Measurements from ENCODE around the gene SCYGR1. TPM values are rescaled to one million over a fixed set of nuclear protein-coding genes. Genes with fewer than 3 reads are reported as not detected.
"Not testable (repeated sequence)": the region's sequence is repeated elsewhere in the genome, so short reads cannot be mapped to it uniquely, and the experiment has no call there.

SCYGR1 gene, protein sequence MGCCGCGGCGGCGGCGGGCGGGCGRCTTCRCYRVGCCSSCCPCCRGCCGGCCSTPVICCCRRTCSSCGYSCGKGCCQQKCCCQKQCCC
- not detected for polyA plus RNA-seq (2012; ENCODE audit: insufficient read depth, insufficient read length, low read depth)

DNA sequence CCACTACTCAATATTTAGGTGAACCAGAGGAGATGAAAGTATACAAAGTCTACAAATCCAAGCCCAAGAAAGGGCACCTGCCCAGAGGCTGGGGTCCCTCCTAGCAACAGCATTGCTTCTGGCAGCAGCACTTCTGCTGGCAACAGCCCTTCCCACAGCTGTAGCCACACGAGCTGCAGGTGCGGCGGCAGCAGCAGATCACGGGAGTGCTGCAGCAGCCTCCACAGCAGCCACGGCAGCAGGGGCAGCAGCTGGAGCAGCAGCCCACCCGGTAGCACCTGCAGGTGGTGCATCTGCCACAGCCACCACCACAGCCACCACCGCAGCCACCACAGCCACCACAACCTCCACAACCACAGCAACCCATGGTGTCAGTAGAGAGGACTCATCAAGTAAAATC, at the start of gene SCYGR1:
TSS of gene SCYGR1 (minus strand) at position 367 of the 400 bp plus-strand sequence. CDS start at position 367, 0 bp downstream.
- not testable (repeated sequence) for H3K27me3 ChIP-seq; H3K9me3 ChIP-seq; H3K4me3 ChIP-seq (ENCODE audit: low read depth, low read length); H3K4me1 ChIP-seq; DNase-seq; H3K36me3 ChIP-seq

DNA sequence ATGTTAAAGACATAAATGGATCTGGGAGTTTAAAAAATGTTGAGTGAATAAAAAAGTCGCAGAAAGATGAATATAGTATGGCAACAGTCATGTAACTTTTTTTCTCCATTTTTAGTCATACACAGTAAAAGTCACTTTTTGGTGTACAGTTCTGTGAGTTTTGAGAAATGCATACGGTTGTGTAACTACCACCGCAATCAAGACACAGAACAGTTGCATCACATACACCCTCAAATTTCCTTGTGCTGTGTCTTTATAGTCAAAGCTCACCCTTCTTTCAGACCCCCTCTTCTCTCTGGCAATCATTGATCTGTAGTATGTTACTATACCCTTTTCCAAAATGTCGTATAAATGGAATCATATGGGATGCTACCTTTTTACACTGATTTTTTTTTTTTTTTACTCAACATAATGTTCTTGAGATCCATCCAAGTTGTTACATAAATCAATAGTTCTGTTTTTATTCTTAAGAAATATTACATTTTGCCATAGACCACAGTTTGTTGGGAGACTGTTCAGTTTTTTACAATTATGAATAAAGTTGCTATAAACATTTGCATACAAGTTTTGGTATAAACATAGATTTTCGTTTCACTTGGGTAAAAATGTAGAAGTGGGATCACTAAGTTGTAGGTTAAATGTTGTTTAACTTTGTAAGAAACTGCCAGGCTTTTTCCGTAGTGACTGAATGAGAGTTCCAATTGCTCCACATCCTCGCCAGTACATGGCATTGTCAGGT, 48.9 kb upstream of the SCYGR1 start:
- Histone ChIP-seq H3K4me1 (no peaks in the 10 kb centered on the region), H3K9me3 (peaks cover 3% of the 10 kb centered on the region; the same call in 1 of the 2 replicates), H3K4me3 (ENCODE audit: low read depth, low read length) (no peak overlapping the region), H3K36me3 (no peaks in the 10 kb centered on the region), H3K27me3 (no peaks in the 10 kb centered on the region)
- DNase-seq: no peak
- TF ChIP-seq, protein P1, sequence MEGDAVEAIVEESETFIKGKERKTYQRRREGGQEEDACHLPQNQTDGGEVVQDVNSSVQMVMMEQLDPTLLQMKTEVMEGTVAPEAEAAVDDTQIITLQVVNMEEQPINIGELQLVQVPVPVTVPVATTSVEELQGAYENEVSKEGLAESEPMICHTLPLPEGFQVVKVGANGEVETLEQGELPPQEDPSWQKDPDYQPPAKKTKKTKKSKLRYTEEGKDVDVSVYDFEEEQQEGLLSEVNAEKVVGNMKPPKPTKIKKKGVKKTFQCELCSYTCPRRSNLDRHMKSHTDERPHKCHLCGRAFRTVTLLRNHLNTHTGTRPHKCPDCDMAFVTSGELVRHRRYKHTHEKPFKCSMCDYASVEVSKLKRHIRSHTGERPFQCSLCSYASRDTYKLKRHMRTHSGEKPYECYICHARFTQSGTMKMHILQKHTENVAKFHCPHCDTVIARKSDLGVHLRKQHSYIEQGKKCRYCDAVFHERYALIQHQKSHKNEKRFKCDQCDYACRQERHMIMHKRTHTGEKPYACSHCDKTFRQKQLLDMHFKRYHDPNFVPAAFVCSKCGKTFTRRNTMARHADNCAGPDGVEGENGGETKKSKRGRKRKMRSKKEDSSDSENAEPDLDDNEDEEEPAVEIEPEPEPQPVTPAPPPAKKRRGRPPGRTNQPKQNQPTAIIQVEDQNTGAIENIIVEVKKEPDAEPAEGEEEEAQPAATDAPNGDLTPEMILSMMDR (IDR thresholded peaks at IDR 0.05; ENCODE audit: low read depth, low read length): no peak

DNA sequence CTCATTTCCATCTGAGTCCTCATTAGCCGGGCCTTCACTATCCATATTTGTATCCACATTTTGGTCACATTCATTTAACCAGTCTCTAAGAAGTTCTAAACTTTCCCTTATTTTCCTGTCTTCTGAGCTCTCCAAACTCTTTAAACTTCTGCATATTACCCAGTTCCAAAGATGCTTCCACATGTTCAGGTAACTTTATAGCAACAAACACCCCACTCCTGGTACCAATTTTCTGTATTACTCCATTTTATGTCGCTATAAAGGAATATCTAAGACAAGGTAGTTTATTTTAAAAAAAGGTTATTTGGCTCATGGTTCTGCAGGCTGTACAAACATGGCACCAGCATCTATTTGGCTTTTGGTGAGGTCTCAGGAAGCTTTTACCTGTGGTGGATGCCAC, 45.4 kb upstream of the SCYGR1 start:
- Histone ChIP-seq H3K9me3 (peaks cover 3% of the 10 kb centered on the region; the same call in 1 of the 2 replicates), H3K4me3 (ENCODE audit: low read depth, low read length) (no peak overlapping the region), H3K36me3 (no peaks in the 10 kb centered on the region), H3K27me3 (no peaks in the 10 kb centered on the region), H3K4me1 (no peaks in the 10 kb centered on the region)
- TF ChIP-seq, protein P1 (IDR thresholded peaks at IDR 0.05; ENCODE audit: low read depth, low read length): no peak
- DNase-seq: no peak

DNA sequence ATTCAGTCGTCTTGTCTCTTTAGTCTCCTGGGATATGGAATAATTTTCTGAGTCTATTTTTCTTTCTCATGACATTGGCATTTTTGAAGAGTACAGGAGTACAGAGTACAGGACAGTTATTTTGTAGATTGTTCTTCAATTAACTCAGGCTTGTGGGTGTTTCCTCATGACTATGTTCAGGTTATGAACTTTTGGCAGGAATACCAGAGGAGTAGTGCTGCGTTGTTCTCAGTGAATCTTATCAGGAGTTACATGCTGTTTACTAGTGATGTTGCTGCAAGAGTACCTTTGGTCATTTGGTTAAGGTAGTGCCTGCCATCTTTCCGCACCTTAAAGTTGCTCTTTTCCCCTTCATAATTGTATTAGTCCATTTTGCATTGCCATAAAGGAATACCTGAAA, 42.9 kb upstream of the SCYGR1 start:
- Histone ChIP-seq H3K36me3 (no peaks in the 10 kb centered on the region), H3K9me3 (peaks cover 3% of the 10 kb centered on the region; the same call in 1 of the 2 replicates), H3K4me1 (no peaks in the 10 kb centered on the region), H3K27me3 (no peaks in the 10 kb centered on the region), H3K4me3 (ENCODE audit: low read depth, low read length) (no peak overlapping the region)
- TF ChIP-seq, protein P1 (IDR thresholded peaks at IDR 0.05; ENCODE audit: low read depth, low read length): no peak
- no peak for DNase-seq

DNA sequence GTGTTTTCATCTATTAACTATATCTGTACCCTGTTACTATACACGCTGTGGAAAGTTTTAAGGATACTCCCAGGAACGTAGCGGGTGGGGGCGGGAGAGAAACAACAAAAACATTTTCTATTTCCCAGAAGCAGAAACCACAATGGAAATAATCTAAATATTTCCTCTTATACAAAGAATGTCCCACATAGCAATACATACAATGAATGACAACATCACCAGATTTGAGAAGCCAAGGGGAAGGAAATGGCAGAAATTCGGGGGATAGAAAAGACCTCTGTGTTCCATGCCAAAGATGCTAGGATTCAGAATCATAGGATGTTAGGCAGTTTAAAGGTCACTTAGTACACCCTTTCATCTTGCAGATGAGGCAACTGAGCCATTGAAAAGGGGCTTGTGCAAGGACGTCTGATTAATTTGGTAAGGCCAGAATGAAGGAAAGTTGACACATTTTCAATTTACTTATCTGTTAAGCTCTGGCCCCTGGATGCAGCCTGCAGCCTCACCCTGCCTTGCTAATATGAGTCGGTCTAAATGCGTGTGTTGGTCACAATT, 41.1 kb upstream of the SCYGR1 start:
- H3K4me3 ChIP-seq (ENCODE audit: low read depth, low read length): no peak overlapping the region
- peaks cover 3% of the 10 kb centered on the region; the same call in 1 of the 2 replicates for H3K9me3 ChIP-seq
- H3K27me3 ChIP-seq: no peaks in the 10 kb centered on the region
- H3K4me1 ChIP-seq: no peaks in the 10 kb centered on the region
- no peaks in the 10 kb centered on the region for H3K36me3 ChIP-seq
- TF ChIP-seq, protein P1 (IDR thresholded peaks at IDR 0.05; ENCODE audit: low read depth, low read length): no peak
- no peak for DNase-seq

DNA sequence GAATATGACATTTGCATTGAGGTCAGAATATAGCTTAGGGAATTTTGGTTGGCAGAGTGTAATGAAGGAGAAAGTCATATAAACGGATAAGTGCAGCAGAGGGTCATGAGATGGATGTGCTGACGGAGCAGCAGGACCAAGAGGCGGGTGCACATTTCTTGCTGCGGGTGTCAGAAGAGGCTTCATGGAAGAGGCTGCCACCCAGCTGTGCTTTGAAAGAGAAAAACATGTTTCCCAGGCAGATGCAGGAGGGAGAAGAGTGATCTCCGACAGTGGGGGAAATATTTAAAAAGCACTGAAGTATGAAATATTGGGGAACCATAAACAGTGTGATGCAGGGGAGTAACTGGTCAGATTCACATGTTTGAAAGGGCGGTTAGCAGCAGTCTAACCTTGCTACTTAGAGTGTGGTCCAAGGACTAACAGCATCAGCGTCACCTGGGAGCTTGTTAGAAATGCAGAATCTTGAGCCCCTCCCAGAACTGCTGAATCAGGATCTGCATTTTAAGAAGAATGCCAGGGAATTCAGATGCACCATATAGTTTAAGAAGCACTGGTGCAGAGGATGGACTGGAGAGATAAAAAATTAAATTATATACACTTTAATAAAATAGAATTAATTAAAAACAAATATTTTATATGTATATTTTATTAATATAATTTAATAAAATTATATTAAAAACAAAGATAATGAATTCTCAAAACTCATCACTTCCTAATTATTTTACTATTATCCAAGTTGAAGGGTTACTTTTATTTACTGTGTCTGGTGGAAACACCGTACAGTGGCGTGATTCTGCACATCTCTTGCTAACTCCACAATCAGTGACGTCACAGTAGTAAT, 36.1 kb upstream of the SCYGR1 start:
- no peak for DNase-seq
- Histone ChIP-seq H3K9me3 (no peaks in the 10 kb centered on the region), H3K27me3 (no peaks in the 10 kb centered on the region), H3K4me1 (no peaks in the 10 kb centered on the region), H3K4me3 (ENCODE audit: low read depth, low read length) (no peak overlapping the region), H3K36me3 (no peaks in the 10 kb centered on the region)
- TF ChIP-seq, protein P1 (IDR thresholded peaks at IDR 0.05; ENCODE audit: low read depth, low read length): no peak
